Ascending aorta (tissue), 2 donors: ENCODE measurements around the gene BCAS1. TPM values are rescaled to one million over a fixed set of nuclear protein-coding genes. Genes with fewer than 3 reads are reported as not detected.

ENCODE experiments used
- DNase-seq, 2 donors: peaks; one replicate each; pipeline ENCODE4 v3.0.0-alpha.2; 2019; ENCODE audit warnings: low spot score in 2 of 2
- H3K27ac ChIP-seq, 2 donors: fragments of 200-600 bp; sonication (generic); one replicate each; pipeline ENCODE4 v1.5.1; 2016 to 2017; ENCODE audit warnings: mild to moderate bottlenecking in 1 of 2
- H3K27me3 ChIP-seq: fragments of 200-600 bp; sonication (generic); one replicate; pipeline ENCODE4 v1.5.1; 2017
- H3K36me3 ChIP-seq, 2 donors: fragments of 200-600 bp; sonication (generic); one replicate each; pipeline ENCODE4 v1.5.1; 2016
- H3K4me1 ChIP-seq, 2 donors: fragments of 200-600 bp; sonication (generic); one replicate each; pipeline ENCODE4 v1.5.1; 2016 to 2017; ENCODE audit warnings: mild to moderate bottlenecking in 1 of 2
- H3K4me3 ChIP-seq, 2 donors: fragments of 200-600 bp; sonication (generic); one replicate each; pipeline ENCODE4 v1.5.1; 2016 to 2017; ENCODE audit warnings: mild to moderate bottlenecking in 1 of 2
- H3K9me3 ChIP-seq, 2 donors: fragments of 200-600 bp; sonication (generic); one replicate each; pipeline ENCODE4 v1.5.1; 2016
- intact Hi-C: fragments of 100-400 bp; cut with DNase I; formaldehyde crosslinking; loops from one replicate; pipeline ENCODE4 v1.15.1; 2023
- total RNA-seq: library from RNA; depleted of rRNA; stranded (reverse); fragments of >200 nt; gene quantifications from one replicate; pipeline ENCODE4 v1.1.0, GENCODE V29; 2016
- TF ChIP-seq, protein P1 (sequence below), 3 experiments: fragments of 200-600 bp in 2 of 3; fragments of 450-650 bp in 1 of 3; sonication (generic) in 2 of 3; IDR thresholded peaks; one replicate each; pipeline ENCODE4 v1.5.1; 2016 to 2019; ENCODE audit warnings: antibody characterized with exemption in 3 of 3, mild to moderate bottlenecking in 1 of 3, moderate library complexity in 1 of 3

The BCAS1 gene
- total RNA-seq, 1 donor from 2014 or later: not detected

DNA sequence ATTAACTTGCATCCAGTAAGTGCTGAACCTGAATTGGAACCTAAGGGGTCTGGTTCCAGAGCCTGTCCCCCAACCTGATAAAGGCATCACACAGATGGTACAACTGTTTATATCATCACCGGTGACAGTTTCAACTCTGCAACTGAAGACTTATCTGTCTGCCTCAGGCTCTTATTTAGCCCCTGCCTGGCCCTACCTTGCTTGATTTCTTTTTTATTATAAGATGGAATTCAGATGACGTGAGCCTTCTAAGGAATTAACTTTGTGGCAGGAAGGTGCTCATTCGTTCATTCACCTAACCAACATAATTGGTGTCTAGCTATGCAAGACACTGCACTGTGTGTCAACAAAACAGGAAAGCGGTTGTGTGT is 175.0 kb downstream of the BCAS1 start:
- Histone ChIP-seq H3K4me3 (no peak overlapping the region), H3K9me3 (peaks cover 0 to 9% of the 10 kb centered on the region in 2 donors), H3K4me1 (peaks cover 0 to 14% of the 10 kb centered on the region in 2 donors), H3K27ac (no peak overlapping the region), H3K27me3 (no peaks in the 10 kb centered on the region), H3K36me3 (no peaks in the 10 kb centered on the region)
- no peak for DNase-seq
- intact Hi-C loops: no loop called here
- TF ChIP-seq, protein P1, sequence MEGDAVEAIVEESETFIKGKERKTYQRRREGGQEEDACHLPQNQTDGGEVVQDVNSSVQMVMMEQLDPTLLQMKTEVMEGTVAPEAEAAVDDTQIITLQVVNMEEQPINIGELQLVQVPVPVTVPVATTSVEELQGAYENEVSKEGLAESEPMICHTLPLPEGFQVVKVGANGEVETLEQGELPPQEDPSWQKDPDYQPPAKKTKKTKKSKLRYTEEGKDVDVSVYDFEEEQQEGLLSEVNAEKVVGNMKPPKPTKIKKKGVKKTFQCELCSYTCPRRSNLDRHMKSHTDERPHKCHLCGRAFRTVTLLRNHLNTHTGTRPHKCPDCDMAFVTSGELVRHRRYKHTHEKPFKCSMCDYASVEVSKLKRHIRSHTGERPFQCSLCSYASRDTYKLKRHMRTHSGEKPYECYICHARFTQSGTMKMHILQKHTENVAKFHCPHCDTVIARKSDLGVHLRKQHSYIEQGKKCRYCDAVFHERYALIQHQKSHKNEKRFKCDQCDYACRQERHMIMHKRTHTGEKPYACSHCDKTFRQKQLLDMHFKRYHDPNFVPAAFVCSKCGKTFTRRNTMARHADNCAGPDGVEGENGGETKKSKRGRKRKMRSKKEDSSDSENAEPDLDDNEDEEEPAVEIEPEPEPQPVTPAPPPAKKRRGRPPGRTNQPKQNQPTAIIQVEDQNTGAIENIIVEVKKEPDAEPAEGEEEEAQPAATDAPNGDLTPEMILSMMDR (IDR thresholded peaks at IDR 0.05): no peak

DNA sequence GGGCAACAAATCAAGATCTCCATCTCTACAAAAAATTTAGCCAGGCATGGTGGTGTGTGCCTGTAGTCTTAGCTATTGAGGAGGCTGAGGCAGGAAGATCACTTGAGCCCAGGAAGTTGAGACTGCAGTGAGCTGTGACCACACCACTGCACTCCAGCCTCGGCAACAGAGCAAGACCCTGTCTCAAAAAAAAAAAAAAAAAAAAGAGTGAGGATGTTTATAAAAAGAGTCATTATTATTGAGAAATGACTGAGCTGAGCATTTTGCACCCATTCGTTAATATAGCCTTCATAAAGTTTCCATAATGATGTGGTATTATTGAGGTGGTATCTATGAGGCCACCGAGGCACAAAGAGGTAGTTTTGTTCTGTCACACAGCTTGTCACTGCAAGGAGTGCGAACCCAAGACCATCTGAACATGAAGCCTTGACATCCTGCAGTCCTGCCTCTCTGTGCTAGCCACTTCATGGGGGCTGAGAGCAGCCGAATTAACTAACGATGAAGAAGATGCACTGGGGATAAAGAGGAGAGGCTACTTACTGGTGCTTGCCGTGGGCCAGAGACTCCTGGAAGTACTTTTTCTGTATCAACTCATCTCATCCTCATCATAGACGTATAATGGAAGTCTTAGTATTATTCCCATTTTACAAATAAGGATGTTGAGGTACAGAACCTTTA is 175.5 kb downstream of the BCAS1 start:
- Histone ChIP-seq H3K9me3 (peaks cover 0 to 9% of the 10 kb centered on the region in 2 donors), H3K4me1 (peaks cover 0 to 10% of the 10 kb centered on the region in 2 donors), H3K27me3 (no peaks in the 10 kb centered on the region), H3K36me3 (no peaks in the 10 kb centered on the region), H3K4me3 (no peak overlapping the region), H3K27ac (no peak overlapping the region)
- intact Hi-C loops: no loop called here
- TF ChIP-seq, protein P1 (IDR thresholded peaks at IDR 0.05): no peak
- DNase-seq: no peak

Other genes starting within 250 kb of the BCAS1 start
- not detected for gene CYP24A1, start 103.4 kb upstream of the BCAS1 start, total RNA-seq
- 68.9 TPM for gene PFDN4, start 137.5 kb upstream of the BCAS1 start, total RNA-seq